Colonic mucosa (tissue), 4 donors: Measurements from ENCODE around the gene BCCIP. TPM values are rescaled to one million over a fixed set of nuclear protein-coding genes. Genes with fewer than 3 reads are reported as not detected.

Experiments used
- DNase-seq: peaks from one replicate; pipeline ENCODE4 v3.0.0-alpha.2; 2020
- H3K27ac ChIP-seq: fragments of 200-600 bp; one replicate; pipeline ENCODE4 v1.8.0; 2021
- H3K27me3 ChIP-seq: fragments of 200-600 bp; one replicate; pipeline ENCODE4 v1.8.0; 2021
- H3K36me3 ChIP-seq: fragments of 200-600 bp; one replicate; pipeline ENCODE4 v1.8.0; 2021
- H3K4me1 ChIP-seq: fragments of 200-600 bp; one replicate; pipeline ENCODE4 v1.8.0; 2021; ENCODE audit warnings: mild to moderate bottlenecking
- H3K4me3 ChIP-seq: fragments of 200-600 bp; one replicate; pipeline ENCODE4 v1.8.0; 2021
- H3K9ac ChIP-seq, 2 donors: one replicate each; pipeline ENCODE4 v1.7.0; 2013; ENCODE audit warnings: control low read depth in 2 of 2, low read depth in 2 of 2, low read length in 2 of 2
- H3K9me3 ChIP-seq: fragments of 200-600 bp; one replicate; pipeline ENCODE4 v1.8.0; 2021
- CTCF ChIP-seq: fragments of 200-600 bp; IDR thresholded peaks from one replicate; pipeline ENCODE4 v1.8.0; 2022; ENCODE audit warnings: antibody characterized with exemption, mild to moderate bottlenecking
- intact Hi-C: fragments of 100-400 bp; cut with DNase I; formaldehyde crosslinking; loops from one replicate; pipeline ENCODE4 v1.14.1; 2022
- total RNA-seq, 2 donors: library from RNA; stranded (reverse); fragmentation: NEBNext Ultra II Directional in 1 of 2; extraction: Animal tissue kit (Norgen Biotek cat#: 25700) in 1 of 2; gene quantifications; one replicate each; pipeline ENCODE4 v1.2.1, GENCODE V29; 2021
- donor health status: healthy.
- donor health status: DM: no; HTN: no; CAD: no.
- donor health status: DM: no; HTN: no; CAD: no.

Gene BCCIP
- total RNA-seq, 2 donors from 2014 or later = 36.0 to 67.2 TPM

DNA sequence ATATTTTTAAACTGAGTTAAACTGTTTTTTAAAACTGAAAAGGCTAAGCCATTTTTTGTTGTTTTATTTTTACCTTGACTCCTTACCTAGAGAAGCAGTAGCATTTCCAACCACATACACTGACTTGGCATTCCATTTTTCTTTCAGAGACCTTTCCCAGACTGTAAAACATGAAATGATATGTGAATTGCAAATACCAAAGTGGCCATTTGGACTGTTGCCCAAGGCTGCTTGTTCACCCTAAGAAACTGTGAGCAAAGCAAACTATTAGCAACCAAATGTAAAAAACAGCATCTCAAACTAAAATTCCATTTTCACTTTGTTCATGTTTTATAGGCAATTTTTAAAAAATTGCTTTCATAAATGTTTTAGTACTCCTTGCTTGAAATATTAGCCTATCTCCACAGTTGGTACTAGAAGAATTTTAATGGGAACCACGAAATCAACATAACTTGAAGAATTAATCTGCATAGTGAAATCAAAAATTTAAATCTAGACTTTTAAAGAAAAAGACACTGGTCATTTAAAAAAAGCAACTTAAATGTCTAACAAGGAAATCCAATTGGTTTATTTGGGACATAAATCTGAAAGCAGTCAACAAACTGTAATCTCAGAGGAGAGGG is 11.1 kb upstream of the BCCIP start:
- no peak for TF ChIP-seq CTCF
- no peak for DNase-seq
- H3K36me3 ChIP-seq = no peaks in the 10 kb centered on the region
- H3K4me1 ChIP-seq = no peaks in the 10 kb centered on the region
- no peaks in the 10 kb centered on the region for H3K9me3 ChIP-seq
- no peak overlapping the region for H3K9ac ChIP-seq
- H3K27ac ChIP-seq = no peak overlapping the region
- H3K27me3 ChIP-seq = no peaks in the 10 kb centered on the region
- H3K4me3 ChIP-seq = no peak overlapping the region
- intact Hi-C loops = no loop called here

- intact Hi-C loops = no loop called here
- no peak for TF ChIP-seq CTCF
- no peak overlapping the region for H3K27ac ChIP-seq
- H3K4me3 ChIP-seq = no peak overlapping the region
- no peaks in the 10 kb centered on the region for H3K36me3 ChIP-seq
- H3K4me1 ChIP-seq = no peaks in the 10 kb centered on the region
- DNase-seq = no peak
- no peak overlapping the region for H3K9ac ChIP-seq
- H3K27me3 ChIP-seq = no peaks in the 10 kb centered on the region
- H3K9me3 ChIP-seq = no peaks in the 10 kb centered on the region
Measured at GRCh38 chr10:125815764-125816163, 7.6 kb upstream of the BCCIP start.

DNA sequence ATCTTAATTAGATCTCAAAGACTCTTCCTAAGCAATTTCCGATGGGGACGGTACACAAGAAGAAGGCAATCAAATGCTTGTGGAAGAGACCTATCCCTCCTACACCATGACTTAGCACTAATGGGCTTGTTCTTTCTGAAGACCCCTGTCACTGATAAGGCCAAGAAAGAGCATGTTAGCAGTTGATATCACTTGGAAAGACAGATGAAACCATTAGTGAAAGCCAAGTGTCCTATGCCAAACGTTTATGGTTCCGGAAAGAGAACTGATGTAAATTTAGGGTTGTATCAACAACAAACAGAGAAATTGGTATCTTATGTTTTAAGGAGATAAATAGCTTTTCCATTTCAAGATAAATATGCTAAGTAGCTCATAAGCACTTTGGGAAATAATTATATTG is 6.8 kb upstream of the BCCIP start:
- no peak for DNase-seq
- Histone ChIP-seq H3K4me1 (no peaks in the 10 kb centered on the region), H3K27me3 (no peaks in the 10 kb centered on the region), H3K9ac (no peak overlapping the region), H3K9me3 (no peaks in the 10 kb centered on the region), H3K4me3 (no peak overlapping the region), H3K36me3 (no peaks in the 10 kb centered on the region), H3K27ac (no peak overlapping the region)
- intact Hi-C loops = no loop called here
- no peak for TF ChIP-seq CTCF

DNA sequence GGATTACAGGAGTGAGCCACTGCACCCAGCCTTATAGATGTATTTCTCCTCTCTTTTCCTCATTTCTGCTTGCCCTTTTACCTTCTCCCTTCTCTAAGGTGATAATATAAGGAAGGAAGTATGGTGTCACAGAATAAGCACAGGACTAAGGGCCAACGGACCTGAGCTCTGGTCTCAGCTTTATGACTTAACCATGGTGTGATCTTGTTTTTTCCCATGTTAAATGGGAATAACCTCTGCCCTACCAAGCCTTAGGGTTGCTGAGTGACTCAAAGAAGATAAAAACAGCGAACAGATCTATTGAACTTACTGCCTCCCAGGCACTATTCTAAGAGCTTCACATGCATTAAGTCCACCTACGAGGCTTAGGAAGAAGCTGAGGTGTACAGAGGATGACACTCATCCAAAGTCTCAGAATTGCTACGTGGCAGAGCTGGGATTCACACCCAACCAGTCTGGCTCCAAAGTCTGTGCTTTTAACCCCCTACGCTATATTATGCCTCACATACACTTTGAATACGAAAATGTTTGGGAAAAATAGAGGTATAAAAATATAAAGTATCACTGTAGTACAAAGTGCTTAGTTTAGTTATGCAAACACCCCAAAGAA is 5.9 kb upstream of the BCCIP start:
- H3K27ac ChIP-seq = no peak overlapping the region
- no peaks in the 10 kb centered on the region for H3K9me3 ChIP-seq
- H3K36me3 ChIP-seq = no peaks in the 10 kb centered on the region
- H3K4me3 ChIP-seq = no peak overlapping the region
- intact Hi-C loops = no loop called here
- no peaks in the 10 kb centered on the region for H3K4me1 ChIP-seq
- H3K9ac ChIP-seq = no peak overlapping the region
- TF ChIP-seq CTCF = no peak
- no peak for DNase-seq
- H3K27me3 ChIP-seq = no peaks in the 10 kb centered on the region

GRCh38 chr10:125820701-125821100 is 2.6 kb upstream of the BCCIP start:
- Histone ChIP-seq H3K27me3 (no peaks in the 10 kb centered on the region), H3K4me1 (peaks cover 5% of the 10 kb centered on the region), H3K27ac (no peak overlapping the region), H3K9ac (no peak overlapping the region), H3K4me3 (no peak overlapping the region), H3K9me3 (no peaks in the 10 kb centered on the region), H3K36me3 (no peaks in the 10 kb centered on the region)
- no peak for DNase-seq
- intact Hi-C loops = loop anchor here (5.0 kb wide), 1 partner anchor 98 kb away; no protein-coding TSS in a partner anchor
- TF ChIP-seq CTCF = no peak
